Measurements from ENCODE around the gene PRDM15.

The PRDM15 gene

GRCh38 chr21:41816583-41817165 lies 62.5 kb downstream of the PRDM15 start:
- intact Hi-C loops (cut with DNase I; ENCODE audit: low total_unique reads) = loop anchor here (5.0 kb wide), 3 partner anchors 39 to 301 kb away; no protein-coding TSS in a partner anchor
- Histone ChIP-seq H3K36me3 (peaks cover 10 to 50% (median 27%) of the 10 kb centered on the region in 3 donors), H3K4me1 (peaks cover 0 to 10% (median 7%) of the 10 kb centered on the region in 4 donors), H3K9me3 (no peaks in the 10 kb centered on the region), H3K4me3 (no peak overlapping the region), H3K27me3 (no peaks in the 10 kb centered on the region), H3K27ac (peak overlapping the region; percentile 37 to 46)
- TF ChIP-seq CTCF (IDR thresholded peaks at IDR 0.05) = peak; percentile 77 to 85
- DNase-seq = peak; percentile 54 to 80

- Histone ChIP-seq H3K27ac (peak overlapping the region in 1 of 2 donors; percentile 46), H3K36me3 (peaks cover 10 to 49% (median 32%) of the 10 kb centered on the region in 3 donors), H3K27me3 (no peaks in the 10 kb centered on the region), H3K9me3 (no peaks in the 10 kb centered on the region), H3K4me3 (no peak overlapping the region), H3K4me1 (peaks cover 0 to 10% (median 7%) of the 10 kb centered on the region in 4 donors)
- TF ChIP-seq CTCF (IDR thresholded peaks at IDR 0.05) = no peak
- intact Hi-C loops (cut with DNase I; ENCODE audit: low total_unique reads) = loop anchor here (5.0 kb wide), 3 partner anchors 39 to 301 kb away; no protein-coding TSS in a partner anchor
- no peak for DNase-seq
Measured at GRCh38 chr21:41815652-41816582, 63.2 kb downstream of the PRDM15 start.

GRCh38 chr21:41813226-41813625 lies 65.9 kb downstream of the PRDM15 start:
- intact Hi-C loops (cut with DNase I; ENCODE audit: low total_unique reads) = no loop called here
- Histone ChIP-seq H3K27ac (no peak overlapping the region), H3K27me3 (no peaks in the 10 kb centered on the region), H3K36me3 (peaks cover 18 to 58% (median 45%) of the 10 kb centered on the region in 3 donors), H3K4me1 (peaks cover 0 to 10% (median 7%) of the 10 kb centered on the region in 4 donors), H3K4me3 (no peak overlapping the region), H3K9me3 (no peaks in the 10 kb centered on the region)
- no peak for TF ChIP-seq CTCF (IDR thresholded peaks at IDR 0.05)
- no peak for DNase-seq

GRCh38 chr21:41812679-41813078 lies 66.5 kb downstream of the PRDM15 start:
- intact Hi-C loops (cut with DNase I; ENCODE audit: low total_unique reads) = no loop called here
- no peak overlapping the region for H3K4me3 ChIP-seq
- peaks cover 18 to 63% (median 45%) of the 10 kb centered on the region in 3 donors for H3K36me3 ChIP-seq
- H3K4me1 ChIP-seq = peaks cover 0 to 10% (median 7%) of the 10 kb centered on the region in 4 donors
- no peak for DNase-seq
- no peak overlapping the region for H3K27ac ChIP-seq
- H3K9me3 ChIP-seq = no peaks in the 10 kb centered on the region
- no peak for TF ChIP-seq CTCF (IDR thresholded peaks at IDR 0.05)
- H3K27me3 ChIP-seq = no peaks in the 10 kb centered on the region

GRCh38 chr21:41810597-41810932 lies 68.6 kb downstream of the PRDM15 start:
- Histone ChIP-seq H3K9me3 (no peaks in the 10 kb centered on the region), H3K36me3 (peaks cover 18 to 59% (median 42%) of the 10 kb centered on the region in 3 donors), H3K27ac (no peak overlapping the region), H3K27me3 (no peaks in the 10 kb centered on the region), H3K4me1 (no peaks in the 10 kb centered on the region), H3K4me3 (no peak overlapping the region)
- no peak for DNase-seq
- no peak for TF ChIP-seq CTCF (IDR thresholded peaks at IDR 0.05)
- intact Hi-C loops (cut with DNase I; ENCODE audit: low total_unique reads) = no loop called here

All from tibial artery (tissue), 4 donors.